Esophagus squamous epithelium (tissue), 4 donors: ENCODE data around the gene PPARG.

Experiments
- POLR2A ChIP-seq, 4 donors: fragments of 450-650 bp; IDR thresholded peaks; one replicate each; pipeline ENCODE4 v1.6.1; 2017; ENCODE audit warnings: antibody characterized with exemption in 4 of 4, mild to moderate bottlenecking in 4 of 4, moderate library complexity in 3 of 4
- TF ChIP-seq, protein P1 (sequence below), 6 experiments: fragments of 450-650 bp in 4 of 6; fragments of 200-600 bp in 2 of 6; sonication (generic) in 2 of 6; IDR thresholded peaks; one replicate each; pipeline ENCODE4 v1.5.1; 2016 to 2019; ENCODE audit warnings: antibody characterized with exemption in 6 of 6, mild to moderate bottlenecking in 4 of 6, moderate library complexity in 4 of 6

DNA sequence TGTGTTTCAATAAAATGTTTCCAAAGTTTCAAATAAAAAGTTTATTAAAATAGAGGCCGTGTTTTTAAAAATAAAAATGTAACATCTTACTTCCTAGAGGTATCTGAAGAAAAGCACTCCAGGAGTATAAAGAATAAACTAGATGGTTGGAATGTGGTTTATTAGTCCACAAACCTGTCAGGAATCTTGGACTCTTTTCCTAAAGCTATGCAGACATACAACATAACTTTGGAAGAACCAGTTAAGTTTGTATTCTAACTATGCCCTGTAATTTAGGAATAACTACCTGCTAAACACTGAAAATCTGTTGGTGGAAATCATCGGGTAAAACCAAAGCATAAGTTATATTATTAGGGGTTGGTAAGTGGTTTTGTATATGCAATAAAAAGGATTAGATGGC is 51.6 kb downstream of the PPARG start:
- TF ChIP-seq, protein P1, sequence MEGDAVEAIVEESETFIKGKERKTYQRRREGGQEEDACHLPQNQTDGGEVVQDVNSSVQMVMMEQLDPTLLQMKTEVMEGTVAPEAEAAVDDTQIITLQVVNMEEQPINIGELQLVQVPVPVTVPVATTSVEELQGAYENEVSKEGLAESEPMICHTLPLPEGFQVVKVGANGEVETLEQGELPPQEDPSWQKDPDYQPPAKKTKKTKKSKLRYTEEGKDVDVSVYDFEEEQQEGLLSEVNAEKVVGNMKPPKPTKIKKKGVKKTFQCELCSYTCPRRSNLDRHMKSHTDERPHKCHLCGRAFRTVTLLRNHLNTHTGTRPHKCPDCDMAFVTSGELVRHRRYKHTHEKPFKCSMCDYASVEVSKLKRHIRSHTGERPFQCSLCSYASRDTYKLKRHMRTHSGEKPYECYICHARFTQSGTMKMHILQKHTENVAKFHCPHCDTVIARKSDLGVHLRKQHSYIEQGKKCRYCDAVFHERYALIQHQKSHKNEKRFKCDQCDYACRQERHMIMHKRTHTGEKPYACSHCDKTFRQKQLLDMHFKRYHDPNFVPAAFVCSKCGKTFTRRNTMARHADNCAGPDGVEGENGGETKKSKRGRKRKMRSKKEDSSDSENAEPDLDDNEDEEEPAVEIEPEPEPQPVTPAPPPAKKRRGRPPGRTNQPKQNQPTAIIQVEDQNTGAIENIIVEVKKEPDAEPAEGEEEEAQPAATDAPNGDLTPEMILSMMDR (IDR thresholded peaks at IDR 0.05), result no peak
- TF ChIP-seq POLR2A (IDR thresholded peaks at IDR 0.05), result no peak
